ENCODE data around the gene SPRR2D. TPM values are rescaled to one million over a fixed set of nuclear protein-coding genes. Genes with fewer than 3 reads are reported as not detected.

Gene SPRR2D
- total and polyA plus RNA-seq, 2 donors, result 0.19 to 36.9 TPM

DNA sequence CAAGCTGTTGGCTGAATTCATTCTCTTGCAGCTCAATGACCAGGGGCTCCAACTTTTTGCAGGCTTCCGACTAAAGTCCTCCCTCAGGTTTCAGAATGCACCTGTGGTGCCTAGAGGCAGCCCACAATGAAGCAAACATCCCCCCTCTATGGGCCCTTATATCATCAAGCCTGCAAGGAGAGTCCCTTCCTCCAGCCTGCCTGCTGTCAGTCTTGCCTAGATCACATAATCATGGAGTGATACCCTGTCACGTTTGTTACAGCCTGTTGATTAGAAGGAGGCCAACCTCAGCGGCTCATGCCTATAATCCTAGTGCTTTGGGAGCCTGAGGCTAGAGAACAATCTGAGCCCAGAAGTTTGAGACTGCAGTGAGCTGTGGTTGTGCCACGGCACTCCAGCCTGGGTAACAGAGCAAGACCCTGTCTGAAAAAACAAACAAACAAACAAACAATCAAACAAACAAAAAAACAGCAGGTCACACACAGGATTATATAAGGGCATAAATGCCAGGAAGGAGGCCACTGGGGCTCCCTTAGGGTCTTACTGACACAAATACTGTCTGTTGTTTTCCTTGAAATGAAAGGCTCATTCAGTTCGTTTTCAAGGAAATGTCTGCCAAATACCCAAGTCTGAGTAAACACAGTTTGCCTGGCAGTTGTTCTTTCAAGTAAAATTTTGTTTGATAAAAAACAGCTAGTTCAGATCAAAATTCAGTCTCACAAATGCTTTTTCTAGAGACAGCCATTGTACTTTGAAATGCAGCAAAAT is 44.1 kb downstream of the SPRR2D start:
- H3K4me3 ChIP-seq (ENCODE audit: low read length in 2 of 2), result no peak overlapping the region
- H3K4me1 ChIP-seq (ENCODE audit: control insufficient read depth in 2 of 2, insufficient read depth in 2 of 2, low read length in 2 of 2), result no peaks in the 10 kb centered on the region
- H3K27me3 ChIP-seq (ENCODE audit: control insufficient read depth in 2 of 2, insufficient read depth in 1 of 2, low read length in 1 of 2), result no peaks in the 10 kb centered on the region
- H3K9me3 ChIP-seq (ENCODE audit: control insufficient read depth in 2 of 2, insufficient read depth in 1 of 2, low read length in 1 of 2), result no peaks in the 10 kb centered on the region
- no peaks in the 10 kb centered on the region for H3K36me3 ChIP-seq (ENCODE audit: control insufficient read depth in 2 of 2, insufficient read depth in 2 of 2, low read length in 1 of 2)
- H3K27ac ChIP-seq (ENCODE audit: low read depth in 1 of 2, low read length in 1 of 2), result no peak overlapping the region
- no peak for DNase-seq (ENCODE audit: low read depth in 6 of 9, low spot score in 9 of 9)
- WGBS, result 23% methylated on average over 5 of the region's 5 CpGs

DNA sequence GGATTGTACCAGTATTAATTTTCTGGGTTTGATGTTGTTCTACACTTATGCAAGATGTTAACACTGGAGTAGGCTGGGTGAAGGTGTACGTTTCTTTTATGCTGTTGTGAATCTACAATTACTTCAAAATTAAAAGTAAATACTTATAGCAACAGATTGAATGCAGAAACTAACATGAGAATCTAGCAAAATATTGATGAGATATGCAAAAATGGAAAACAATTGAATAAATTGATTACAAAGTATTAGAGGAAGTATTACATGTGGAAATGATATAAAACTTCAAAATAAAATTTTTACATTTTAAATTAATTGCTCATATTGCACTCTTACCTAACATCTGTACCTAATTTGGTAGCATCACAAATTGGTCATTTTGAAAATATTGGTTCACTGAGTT is 45.1 kb downstream of the SPRR2D start:
- whole genome bisulfite sequencing, result 50% methylated on average over 1 of the region's 1 CpG
- Histone ChIP-seq H3K27ac (ENCODE audit: low read depth in 1 of 2, low read length in 1 of 2) (no peak overlapping the region), H3K27me3 (ENCODE audit: control insufficient read depth in 2 of 2, insufficient read depth in 1 of 2, low read length in 1 of 2) (no peaks in the 10 kb centered on the region), H3K4me1 (ENCODE audit: control insufficient read depth in 2 of 2, insufficient read depth in 2 of 2, low read length in 2 of 2) (no peaks in the 10 kb centered on the region), H3K9me3 (ENCODE audit: control insufficient read depth in 2 of 2, insufficient read depth in 1 of 2, low read length in 1 of 2) (no peaks in the 10 kb centered on the region), H3K4me3 (ENCODE audit: low read length in 2 of 2) (no peak overlapping the region), H3K36me3 (ENCODE audit: control insufficient read depth in 2 of 2, insufficient read depth in 2 of 2, low read length in 1 of 2) (no peaks in the 10 kb centered on the region)
- no peak for DNase-seq (ENCODE audit: low read depth in 6 of 9, low spot score in 9 of 9)

DNA sequence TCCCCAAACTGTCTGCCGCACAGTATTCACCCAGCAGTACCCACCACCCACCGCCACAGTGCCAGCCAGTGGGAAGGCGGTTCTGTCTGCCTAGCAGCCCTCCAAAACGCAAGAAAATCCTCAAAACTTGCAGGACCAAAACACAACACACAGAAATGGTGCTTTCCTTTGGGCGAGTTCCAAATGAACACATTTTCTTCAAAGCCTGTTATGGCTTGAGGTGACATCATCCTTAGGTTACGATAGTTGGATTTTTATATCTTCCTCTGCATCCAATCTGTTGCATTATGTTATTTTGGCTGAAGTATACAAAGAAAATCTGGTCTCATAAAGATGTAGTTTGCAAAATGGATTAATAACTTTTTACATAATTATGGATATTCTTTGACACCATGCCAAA is 47.7 kb downstream of the SPRR2D start:
- Histone ChIP-seq H3K36me3 (ENCODE audit: control insufficient read depth in 2 of 2, insufficient read depth in 2 of 2, low read length in 1 of 2) (no peaks in the 10 kb centered on the region), H3K27me3 (ENCODE audit: control insufficient read depth in 2 of 2, insufficient read depth in 1 of 2, low read length in 1 of 2) (no peaks in the 10 kb centered on the region), H3K27ac (ENCODE audit: low read depth in 1 of 2, low read length in 1 of 2) (no peak overlapping the region), H3K9me3 (ENCODE audit: control insufficient read depth in 2 of 2, insufficient read depth in 1 of 2, low read length in 1 of 2) (no peaks in the 10 kb centered on the region), H3K4me3 (ENCODE audit: low read length in 2 of 2) (no peak overlapping the region), H3K4me1 (ENCODE audit: control insufficient read depth in 2 of 2, insufficient read depth in 2 of 2, low read length in 2 of 2) (no peaks in the 10 kb centered on the region)
- 82% methylated on average over 6 of the region's 6 CpGs for WGBS
- no peak for DNase-seq (ENCODE audit: low read depth in 6 of 9, low spot score in 9 of 9)

Other genes starting within 250 kb of the SPRR2D start
- gene LCE1D, start 244.4 kb downstream of the SPRR2D start, total RNA-seq, result not detected
- gene LCE1D, start 244.4 kb downstream of the SPRR2D start, polyA plus RNA-seq, result 0.27 TPM
- 0.14 TPM for gene LCE1C, start 234.5 kb downstream of the SPRR2D start, total RNA-seq
- gene LCE1C, start 234.5 kb downstream of the SPRR2D start, polyA plus RNA-seq, result 3.0 TPM
- not detected for gene LCE1B, start 229.1 kb downstream of the SPRR2D start, total RNA-seq
- gene LCE1B, start 229.1 kb downstream of the SPRR2D start, polyA plus RNA-seq, result 0.68 TPM
- not detected for gene LCE1A, start 213.6 kb downstream of the SPRR2D start, total RNA-seq
- 1.0 TPM for gene LCE1A, start 213.6 kb downstream of the SPRR2D start, polyA plus RNA-seq
- gene LCE6A, start 198.3 kb downstream of the SPRR2D start, total RNA-seq, result not detected
- gene LCE6A, start 198.3 kb downstream of the SPRR2D start, polyA plus RNA-seq, result 1.1 TPM
- not detected for gene LCE7A, start 181.1 kb downstream of the SPRR2D start, total RNA-seq
- 0.32 TPM for gene LCE7A, start 181.1 kb downstream of the SPRR2D start, polyA plus RNA-seq
- gene SMCP, start 162.8 kb downstream of the SPRR2D start, total RNA-seq, result not detected
- 0.30 TPM for gene SMCP, start 162.8 kb downstream of the SPRR2D start, polyA plus RNA-seq
- 0.57 TPM for gene IVL, start 132.6 kb downstream of the SPRR2D start, total RNA-seq
- gene IVL, start 132.6 kb downstream of the SPRR2D start, polyA plus RNA-seq, result 16.6 TPM
- gene SPRR5, start 93.9 kb downstream of the SPRR2D start, total RNA-seq, result not detected
- 0.37 TPM for gene SPRR5, start 93.9 kb downstream of the SPRR2D start, polyA plus RNA-seq
- not detected for gene SPRR4, start 70.5 kb downstream of the SPRR2D start, total RNA-seq
- 2.1 TPM for gene SPRR4, start 70.5 kb downstream of the SPRR2D start, polyA plus RNA-seq
- not detected for gene SPRR1A, start 57.0 kb downstream of the SPRR2D start, total RNA-seq
- gene SPRR1A, start 57.0 kb downstream of the SPRR2D start, polyA plus RNA-seq, result 41.1 TPM
- gene SPRR3, start 39.4 kb downstream of the SPRR2D start, total RNA-seq, result 0.28 TPM
- gene SPRR3, start 39.4 kb downstream of the SPRR2D start, polyA plus RNA-seq, result 9.7 TPM
- 1.2 TPM for gene SPRR1B, start 9.9 kb downstream of the SPRR2D start, total RNA-seq
- gene SPRR1B, start 9.9 kb downstream of the SPRR2D start, polyA plus RNA-seq, result 132 TPM
- 0.28 TPM for gene SPRR2A, start 16.4 kb upstream of the SPRR2D start, total RNA-seq
- gene SPRR2A, start 16.4 kb upstream of the SPRR2D start, polyA plus RNA-seq, result 6.5 TPM
- not detected for gene SPRR2B, start 30.5 kb upstream of the SPRR2D start, total RNA-seq
- 3.1 TPM for gene SPRR2B, start 30.5 kb upstream of the SPRR2D start, polyA plus RNA-seq
- gene SPRR2E, start 53.4 kb upstream of the SPRR2D start, total RNA-seq, result not detected
- 14.2 TPM for gene SPRR2E, start 53.4 kb upstream of the SPRR2D start, polyA plus RNA-seq
- gene SPRR2F, start 72.4 kb upstream of the SPRR2D start, total RNA-seq, result 0.09 TPM
- 0.94 TPM for gene SPRR2F, start 72.4 kb upstream of the SPRR2D start, polyA plus RNA-seq
- 0.19 TPM for gene SPRR2G, start 109.8 kb upstream of the SPRR2D start, total RNA-seq
- 14.7 TPM for gene SPRR2G, start 109.8 kb upstream of the SPRR2D start, polyA plus RNA-seq
- not detected for gene LELP1, start 162.3 kb upstream of the SPRR2D start, total RNA-seq
- gene LELP1, start 162.3 kb upstream of the SPRR2D start, polyA plus RNA-seq, result 0.11 TPM
- 0.33 TPM for gene PRR9, start 176.5 kb upstream of the SPRR2D start, total RNA-seq
- 3.1 TPM for gene PRR9, start 176.5 kb upstream of the SPRR2D start, polyA plus RNA-seq
- 0.33 TPM for gene LORICRIN, start 218.6 kb upstream of the SPRR2D start, total RNA-seq
- 8.6 TPM for gene LORICRIN, start 218.6 kb upstream of the SPRR2D start, polyA plus RNA-seq

Data from thymus (tissue), 11 donors.